KG1 (cell line): ENCODE results near the gene TAOK1.
"Not testable (repeated sequence)": the region's sequence is repeated elsewhere in the genome, so short reads cannot be mapped to it uniquely, and the experiment has no call there.

Source experiments
- DNase-seq: peaks from one replicate; lab custom pipeline; 2025; lab: John Stamatoyannopoulos, UW

The TAOK1 gene

DNA sequence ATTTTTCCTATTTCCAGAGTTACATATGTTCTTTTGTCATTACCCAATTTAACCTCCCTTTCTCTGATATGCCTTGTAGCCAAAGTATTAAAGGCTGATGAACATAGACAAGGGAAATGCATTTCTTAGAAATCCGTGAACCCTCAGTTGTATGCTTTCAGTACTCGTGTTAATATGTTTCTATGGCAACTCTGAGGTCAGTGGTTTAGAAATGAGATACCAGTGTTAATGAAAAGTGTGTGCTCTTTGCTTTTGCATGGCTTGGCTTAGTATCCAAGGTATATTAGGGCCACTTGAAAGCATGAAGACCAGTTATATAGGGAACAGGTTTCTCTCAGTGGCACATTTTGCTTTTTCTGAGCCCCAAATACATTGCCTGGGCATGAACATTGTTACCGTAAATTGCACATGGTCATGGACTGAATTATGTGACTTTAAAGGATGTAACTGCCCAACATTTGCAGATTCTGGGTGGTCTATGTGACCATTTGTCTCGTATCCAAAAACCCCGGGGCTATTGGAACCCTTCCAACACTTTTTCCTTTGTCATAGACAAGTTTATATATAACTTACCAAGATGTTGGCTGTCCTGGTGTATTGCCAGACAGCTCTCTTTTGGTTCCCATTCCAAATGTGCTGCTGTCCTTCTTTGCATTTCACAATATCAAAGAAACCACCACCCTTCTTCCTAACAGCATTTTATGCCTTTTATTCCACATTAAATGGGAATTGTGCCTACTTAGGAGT, 159.2 kb downstream of the TAOK1 start:
- DNase-seq: no peak

DNA sequence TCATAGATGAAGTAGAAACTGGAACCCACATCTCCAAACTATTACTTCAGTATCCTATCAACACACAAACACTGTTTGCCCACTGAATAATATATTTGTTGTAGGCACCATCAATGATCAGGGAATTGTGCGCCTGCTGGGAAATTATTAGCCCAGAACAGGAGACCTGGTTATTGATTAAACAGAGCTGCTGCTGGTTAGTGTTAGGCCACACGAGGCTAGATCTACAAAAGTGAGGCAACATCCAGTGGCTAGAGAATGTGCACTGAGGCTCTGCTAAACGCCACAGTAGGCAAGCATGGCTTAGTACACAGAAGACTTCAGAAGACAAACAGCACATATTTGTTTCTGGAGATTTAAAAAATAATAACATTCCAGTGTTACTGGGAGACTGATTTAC, 165.7 kb downstream of the TAOK1 start:
- no peak for DNase-seq

DNA sequence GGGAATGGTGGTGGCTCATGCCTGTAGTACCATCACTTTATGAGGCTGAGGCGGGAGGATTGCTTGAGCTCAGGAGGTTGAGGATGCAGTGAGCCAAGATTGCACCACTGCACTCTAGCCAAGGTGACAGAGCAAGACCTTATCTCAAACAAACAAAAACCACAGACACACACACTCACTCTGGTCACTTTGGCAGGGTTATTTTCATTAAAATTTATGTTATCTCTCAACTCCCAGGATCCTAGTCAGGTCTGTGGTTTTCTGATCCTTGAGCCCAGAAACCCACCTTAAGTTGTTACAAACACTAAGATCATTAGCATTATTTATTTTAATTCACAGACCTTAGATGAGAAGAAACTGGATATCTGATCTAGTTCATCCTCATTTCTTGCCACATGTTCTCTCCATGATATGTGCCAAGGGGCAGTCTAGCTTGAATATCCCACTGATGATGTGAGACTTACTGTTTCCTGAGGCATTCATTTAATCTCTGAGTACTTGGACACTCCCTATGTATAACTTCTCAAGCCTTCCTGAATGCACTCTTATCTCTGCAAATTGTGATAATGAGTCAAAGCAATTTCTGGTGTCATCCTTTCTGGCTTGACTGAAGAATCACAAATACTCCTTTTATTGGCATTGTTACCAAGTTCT, 167.0 kb downstream of the TAOK1 start:
- no peak for DNase-seq

DNA sequence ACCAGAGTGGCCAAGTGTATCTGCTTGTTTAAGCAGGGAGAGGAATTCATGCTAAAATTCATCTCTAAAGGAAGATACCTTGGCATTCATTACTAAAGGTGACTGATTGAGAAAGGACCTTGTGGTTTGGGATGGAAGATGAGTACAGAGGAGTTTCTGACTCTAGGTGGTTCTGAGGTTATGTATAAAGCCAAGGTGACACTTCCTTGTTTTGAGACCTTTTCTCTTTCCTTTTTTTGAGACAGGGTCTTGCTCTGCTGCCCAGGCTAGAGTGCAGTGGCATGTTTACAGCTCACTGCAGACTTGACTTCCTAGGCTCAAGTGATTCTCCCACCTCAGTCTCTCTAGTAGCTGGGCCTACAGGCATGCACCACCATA, 167.6 kb downstream of the TAOK1 start:
- DNase-seq: no peak

DNA sequence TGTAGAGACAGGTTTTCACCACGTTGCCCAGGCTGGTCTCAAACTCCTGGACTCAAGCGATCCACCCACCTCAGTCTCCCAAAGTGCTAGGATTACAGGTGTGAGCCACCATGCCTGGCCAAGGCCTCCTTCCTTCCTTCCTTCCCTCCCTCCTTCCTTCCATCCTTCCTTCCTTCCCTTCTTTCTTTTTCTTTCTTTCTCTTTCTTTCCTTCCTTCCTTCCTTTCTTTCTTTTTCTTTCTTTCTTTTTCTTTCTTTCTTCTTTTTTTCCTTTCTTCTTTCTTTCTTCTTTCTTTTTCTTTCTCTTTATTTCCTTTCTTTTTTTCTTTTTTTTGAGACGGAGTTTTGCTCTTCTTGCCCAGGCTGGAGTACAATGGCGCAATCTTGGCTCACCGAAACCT, 168.0 kb downstream of the TAOK1 start:
- not testable (repeated sequence) for DNase-seq

DNA sequence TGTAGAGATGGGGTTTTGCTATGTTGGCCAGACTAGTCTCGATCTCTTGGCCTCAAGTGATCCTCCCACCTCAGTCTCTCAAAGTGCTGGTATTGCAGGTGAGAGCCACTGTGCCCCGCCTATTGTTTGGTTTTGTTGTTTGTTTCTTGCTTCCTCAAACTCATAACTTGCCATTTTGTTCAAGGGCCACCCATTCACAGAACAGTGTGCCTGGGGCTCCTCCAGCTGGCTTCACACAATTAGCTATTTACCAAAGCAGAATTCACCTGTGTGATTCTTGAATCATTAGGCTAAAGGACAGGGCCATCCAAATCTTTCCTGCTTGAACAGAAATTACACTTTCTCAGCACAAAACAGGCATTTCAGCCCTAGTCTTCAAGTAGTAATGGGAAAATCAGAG, 169.5 kb downstream of the TAOK1 start:
- DNase-seq: no peak

DNA sequence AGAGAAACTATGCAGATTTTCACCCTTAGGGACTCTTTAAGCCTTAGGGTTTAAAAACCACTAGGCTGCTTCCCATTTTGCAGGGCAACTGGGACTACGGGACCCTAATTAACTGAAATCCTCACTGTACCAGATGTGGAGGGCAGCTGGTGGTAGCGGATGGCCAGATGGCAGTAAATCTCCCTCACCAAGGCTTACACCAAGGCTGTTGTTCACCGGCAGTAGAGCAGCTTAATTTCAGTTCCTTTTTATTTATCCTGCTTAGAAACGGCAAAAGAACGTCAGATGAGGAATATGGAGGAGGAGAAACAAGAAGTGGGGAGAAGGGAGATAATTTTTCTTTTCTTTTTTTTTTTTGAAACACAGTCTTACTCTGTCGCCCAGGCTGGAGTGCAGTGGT, 170.2 kb downstream of the TAOK1 start:
- DNase-seq: no peak

DNA sequence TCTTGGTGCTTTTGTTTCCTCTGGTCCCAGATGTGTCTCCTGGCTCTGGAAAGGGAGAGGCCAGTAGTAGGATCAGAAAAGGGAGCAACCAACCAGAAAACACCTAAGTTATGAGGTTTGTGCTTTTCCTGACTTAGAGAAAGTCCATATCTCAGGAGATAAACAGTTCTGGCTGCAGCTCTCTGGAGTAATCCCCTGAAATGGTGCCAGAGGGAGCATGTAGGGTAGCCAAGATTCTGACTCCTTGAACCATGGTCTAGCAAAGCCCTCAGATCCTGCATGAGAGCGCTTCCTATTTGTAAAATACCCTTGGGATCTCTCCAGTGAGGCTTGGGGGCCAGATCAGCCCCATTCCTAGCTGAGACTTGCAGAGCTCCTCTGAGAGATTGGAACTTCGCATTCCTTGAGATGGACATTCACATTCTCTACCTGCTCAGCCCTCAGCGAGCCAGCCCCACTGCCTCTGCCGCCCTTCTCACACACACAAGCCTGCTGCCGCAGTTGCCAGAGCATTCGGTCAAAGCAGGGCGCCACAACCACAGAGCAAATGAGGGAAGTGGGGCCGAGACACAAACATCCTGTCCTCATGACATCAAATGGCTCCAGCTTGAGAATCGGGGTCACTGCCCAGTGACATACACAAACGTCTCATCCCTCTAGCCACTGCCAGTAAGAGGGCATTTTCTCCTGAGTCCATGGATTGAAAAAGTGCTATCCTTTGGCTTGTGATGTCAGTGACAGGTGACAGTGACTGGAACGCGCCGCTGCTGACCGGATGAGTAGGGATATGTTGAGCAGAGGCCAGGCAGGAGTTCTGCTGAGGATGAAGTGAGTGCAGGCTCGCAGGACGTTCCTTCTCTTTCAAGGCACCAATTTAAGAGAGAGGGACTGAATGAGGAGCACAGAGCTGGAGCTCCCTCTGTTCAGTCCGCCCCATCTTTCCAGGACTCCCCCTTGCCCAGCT, 171.7 kb downstream of the TAOK1 start:
- peak; percentile 16 for DNase-seq

DNA sequence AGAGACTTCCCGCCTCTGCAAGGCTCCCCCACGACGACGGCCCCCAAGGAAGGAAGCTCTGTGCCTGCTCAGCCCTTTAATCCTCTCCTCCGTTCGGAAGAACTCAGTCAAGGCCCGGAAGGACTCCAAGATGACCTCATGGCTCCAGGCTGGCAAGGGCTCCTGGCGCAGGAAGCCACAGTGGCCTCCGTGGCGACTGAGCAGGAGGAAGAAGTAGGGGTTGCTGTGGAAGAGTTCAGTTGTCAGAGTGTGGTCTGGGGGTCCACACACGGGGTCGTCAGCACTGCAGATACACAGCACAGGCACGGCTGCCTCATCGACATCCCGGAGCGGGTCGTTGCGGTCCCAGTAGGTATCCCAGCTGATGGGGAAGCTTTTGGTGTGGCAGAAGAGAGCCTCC, 172.5 kb downstream of the TAOK1 start:
- DNase-seq: no peak

DNA sequence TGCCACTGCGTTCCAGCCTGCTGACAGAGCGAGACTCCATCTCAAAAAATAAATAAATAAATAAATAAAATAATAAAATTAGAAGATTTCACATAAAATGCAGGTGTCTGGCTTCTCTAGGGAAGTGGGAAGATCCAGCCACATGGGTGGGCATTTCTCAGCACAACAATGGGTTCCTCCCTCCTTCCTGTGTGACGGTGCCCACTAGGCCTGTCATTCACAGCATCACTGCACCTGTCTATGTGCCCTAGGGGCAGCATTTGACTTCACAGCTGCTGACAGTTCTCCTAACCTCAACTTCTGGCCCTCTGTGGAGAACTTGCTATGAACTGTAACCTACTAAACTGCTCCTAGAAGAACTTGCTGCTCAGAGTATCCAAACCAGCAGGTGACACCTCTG, 173.7 kb downstream of the TAOK1 start:
- DNase-seq: no peak

DNA sequence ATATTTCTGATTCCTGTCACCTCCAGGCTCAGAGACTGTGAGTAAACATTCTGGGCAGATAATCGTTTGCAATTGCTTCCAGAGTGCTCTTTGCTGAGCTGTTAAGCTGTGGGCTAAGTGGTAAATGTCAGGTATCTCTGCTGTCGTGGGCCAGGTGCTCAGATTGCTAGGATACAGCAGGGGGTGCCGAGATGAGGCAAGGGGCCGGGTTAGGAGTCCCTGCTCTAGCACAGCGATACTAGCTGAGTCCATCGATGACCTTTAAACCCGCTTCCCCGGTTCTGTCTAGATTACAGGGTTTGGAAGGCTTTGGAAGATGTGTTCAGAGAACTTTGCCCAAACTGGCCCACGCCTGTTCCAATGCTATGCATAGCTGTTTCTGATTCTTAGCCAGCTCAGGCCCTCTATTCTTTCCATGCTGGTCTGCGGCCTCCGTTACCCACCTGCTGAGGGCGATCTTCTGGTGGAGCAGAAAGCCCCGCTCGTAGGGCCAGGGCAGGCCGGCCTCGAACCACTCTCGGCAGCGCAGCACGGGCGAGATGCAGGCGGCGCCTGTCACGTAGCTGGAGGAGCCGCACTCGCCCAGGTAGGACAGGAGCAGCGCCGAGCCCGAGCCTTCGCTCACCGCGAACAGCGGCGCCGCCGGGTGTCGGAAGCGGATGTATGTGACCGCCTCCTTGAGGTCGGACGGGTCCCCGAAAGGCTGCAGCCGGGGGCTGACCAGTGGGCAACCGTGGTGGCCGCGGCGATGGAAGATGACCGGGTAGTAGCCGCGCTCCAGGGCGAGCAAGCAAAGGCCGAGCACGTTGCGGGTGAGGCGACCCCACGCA, 175.7 kb downstream of the TAOK1 start:
- DNase-seq: peak; percentile 24

DNA sequence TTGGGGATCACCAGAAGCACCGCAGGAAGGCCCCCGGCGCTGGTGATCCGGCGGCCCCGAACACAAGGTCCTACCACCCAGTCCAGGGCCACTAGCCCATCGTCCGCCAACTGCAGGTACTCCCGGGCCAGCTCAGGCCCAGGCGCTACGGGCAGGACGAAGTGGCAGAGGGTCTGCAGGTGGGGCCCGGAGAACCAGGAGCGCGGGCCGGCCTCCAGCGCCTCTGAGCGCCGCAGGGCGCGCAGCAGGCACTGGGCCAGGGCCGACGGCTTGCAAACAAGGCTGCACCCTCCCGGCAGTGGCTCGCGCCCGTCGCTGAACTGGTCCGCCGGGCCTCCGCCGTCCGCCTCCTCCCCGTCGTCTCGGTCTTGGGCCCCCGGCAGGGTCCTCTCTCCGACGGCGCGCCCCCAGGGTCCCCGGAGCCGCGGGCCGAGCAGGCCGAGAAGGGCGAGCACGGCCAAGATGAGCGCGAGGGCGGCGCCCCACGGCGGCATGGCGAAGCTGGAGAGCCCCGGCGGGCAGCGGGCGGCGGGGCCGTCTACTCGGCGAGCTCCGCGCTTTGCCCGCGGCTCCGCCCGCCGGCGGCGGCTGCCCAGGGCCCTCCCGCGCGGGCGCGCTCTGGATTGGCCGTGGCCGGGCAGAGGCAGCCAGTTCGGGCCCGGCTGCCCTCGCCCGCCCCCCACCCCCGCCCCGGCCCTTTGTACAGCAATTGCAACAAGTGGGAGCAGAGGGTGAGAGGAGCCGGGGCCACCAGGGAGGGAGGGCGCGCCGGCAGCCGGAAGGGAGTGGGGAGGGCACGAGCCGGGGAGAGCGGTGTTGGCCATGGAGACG, 176.5 kb downstream of the TAOK1 start, which contains the start of gene ABHD15:
ABHD15 (minus strand) TSS at position 565 of the 831 bp plus-strand sequence; CDS start at position 494, 71 bp downstream.
- DNase-seq: peak; percentile 41

DNA sequence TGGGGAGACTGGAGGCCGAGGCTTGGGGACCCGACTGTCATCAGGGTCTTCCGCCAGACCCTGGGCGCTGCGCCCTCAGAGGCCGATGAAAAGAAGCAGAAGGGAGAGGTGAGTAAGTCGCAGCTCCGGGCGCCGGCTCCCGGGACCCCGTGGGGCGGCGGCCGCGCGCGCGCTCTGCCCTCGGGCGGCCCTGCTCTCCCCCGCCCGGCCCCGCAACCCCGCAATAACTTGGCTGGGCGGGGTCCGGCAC, 177.1 kb downstream of the TAOK1 start:
- no peak for DNase-seq

DNA sequence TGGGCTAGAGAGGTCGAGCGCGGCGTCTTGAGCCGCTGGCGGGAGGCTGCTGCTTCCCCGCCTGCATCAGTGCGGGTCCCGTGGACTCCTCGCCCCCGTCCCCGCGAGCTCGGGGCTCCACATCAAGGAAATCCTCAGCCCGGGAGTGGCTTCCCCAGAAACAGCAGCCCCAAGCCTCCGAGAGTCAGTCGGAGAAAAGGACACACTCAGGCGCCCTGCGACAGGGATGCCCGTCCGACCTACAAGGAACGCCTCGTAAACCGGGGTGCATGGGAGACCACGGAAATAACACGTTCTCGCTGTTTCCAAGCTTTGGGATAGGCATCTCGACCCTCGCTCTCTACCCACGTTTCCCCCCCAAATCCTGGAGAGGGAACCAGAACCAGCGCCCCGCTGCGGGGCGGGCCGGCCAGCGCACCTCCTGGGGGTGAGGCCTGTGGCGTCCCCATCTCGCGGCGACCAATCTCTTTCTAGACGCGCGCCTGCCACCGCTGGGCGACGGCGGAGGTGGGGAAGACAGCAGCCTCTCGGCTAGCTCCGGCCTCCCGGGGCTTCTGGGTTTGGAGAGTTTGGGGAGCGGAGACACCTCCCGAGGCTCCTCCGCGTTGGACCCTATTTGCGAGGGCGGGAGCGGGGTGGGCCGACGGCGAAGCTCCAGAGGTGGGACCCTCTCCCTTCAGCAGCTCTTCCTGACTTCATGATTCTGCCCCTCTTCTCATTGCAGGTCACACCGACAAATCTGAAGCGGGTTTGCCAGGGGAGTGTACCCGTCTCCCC, 177.6 kb downstream of the TAOK1 start:
- peak; percentile 49 for DNase-seq

DNA sequence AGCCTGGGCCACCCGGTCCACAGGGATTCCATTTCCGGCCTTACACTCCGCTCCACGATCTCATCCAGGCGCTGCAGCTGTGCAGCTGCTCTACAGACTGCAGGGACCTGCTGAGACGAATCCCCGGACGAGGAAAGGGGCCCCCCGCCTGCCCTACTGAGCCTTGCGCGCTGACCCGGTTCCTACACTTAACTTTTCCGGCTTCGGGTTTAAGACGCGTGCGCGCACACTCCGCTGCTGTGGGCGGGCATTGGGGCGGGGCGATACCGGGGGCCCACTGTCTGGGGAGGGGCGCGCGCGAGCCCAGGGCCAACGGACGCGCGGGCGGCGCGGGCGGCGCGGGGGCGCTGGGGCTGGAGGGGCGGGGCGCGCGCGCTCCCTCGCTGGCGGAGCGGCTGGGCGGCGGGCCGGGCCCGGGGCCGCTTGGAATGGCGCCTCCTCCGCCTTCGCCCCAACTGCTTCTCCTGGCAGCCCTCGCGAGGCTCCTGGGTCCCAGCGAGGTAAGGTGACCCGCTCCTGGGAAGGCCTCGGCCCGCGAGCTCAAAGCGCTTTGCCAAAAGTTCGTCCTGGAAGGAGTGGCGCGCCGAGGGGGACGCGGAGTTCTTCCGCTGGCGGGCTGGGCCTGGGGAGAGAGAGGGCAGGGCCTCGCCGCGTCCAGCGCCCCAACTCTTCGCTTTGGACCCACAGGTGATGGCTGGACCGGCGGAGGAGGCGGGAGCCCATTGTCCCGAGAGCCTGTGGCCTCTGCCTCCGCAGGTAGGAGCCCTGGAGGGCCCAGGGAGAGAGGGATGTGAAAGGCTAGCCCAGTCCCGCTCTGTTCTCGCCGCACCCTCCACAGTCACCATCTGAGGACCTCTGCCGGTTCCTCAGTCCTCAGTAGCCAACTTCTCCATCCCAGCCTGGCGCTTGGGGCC, 178.4 kb downstream of the TAOK1 start, which contains the start of gene TP53I13:
TP53I13 (plus strand) TSS at position 371 of the 914 bp plus-strand sequence; CDS start at position 429, 58 bp downstream.
- peak; percentile 64 for DNase-seq

DNA sequence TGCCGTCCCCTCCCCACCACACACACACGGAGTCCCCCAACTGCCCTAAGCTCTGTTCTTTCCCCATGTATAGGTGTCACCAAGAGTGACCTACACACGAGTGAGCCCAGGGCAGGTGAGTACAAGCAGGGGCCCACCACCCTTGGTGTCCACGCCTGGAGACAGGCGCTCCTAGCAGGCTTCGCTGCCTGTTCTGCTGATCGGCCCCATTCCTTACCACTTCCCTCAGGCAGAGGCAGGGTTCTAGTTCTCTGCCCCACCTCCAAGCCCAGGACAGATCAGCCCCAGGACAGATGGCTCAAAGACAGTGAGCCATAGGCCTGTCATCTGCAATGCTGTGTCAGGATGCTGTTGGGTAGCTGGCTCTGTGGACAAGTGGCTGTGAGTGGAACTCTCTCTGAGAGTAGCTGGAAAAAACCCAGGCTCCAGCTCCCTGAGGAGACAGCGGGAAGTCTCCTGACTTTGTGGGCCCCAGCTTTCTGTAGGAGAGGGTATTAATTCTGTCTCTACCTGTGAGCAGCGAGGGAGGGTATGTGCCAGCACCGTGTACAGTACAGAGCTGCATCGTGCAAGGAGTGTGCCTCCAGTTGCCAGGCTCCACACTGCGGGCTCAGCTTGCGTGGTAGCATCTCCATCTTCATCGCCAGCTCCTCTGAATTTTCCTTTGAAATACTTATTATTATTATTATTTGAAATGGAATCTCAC, 179.2 kb downstream of the TAOK1 start:
- no peak for DNase-seq

DNA sequence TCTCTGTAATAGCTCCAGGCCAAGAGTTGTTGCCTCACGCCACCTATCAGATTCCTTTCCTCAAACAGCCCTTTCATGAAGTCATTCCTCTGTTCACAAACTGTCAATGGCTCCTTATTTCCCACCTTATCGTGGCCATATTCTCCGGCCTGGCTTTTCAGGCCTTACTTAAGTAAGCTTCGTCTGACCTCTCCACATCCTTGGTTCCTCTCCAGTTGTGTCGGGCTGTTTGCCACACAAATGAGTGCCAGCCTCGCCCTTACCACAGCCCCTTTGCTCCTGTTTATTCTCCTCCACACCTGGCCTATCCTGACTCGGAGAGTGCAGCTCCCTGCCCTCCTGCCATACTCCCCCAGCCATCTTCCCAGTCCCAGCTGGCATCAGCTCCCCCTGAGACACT, 180.4 kb downstream of the TAOK1 start:
- DNase-seq: no peak

DNA sequence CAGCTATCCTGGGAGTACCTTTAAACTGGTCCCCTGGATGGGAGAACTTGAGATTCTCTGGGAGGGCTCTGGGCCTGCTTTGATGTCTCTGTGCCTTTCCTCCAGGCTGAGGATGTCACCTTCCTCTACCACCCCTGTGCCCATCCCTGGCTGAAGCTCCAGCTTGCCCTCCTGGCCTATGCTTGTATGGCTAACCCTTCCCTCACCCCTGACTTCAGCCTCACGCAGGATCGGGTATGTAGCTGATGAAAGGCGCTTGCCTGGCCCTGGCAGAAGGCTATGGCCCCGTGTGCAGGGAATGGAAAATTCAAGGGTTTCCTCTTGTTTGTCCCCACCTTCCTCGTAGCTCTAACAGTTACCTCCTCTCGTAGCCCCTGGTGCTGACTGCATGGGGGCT, 181.3 kb downstream of the TAOK1 start:
- no peak for DNase-seq
